ENCODE results near the gene PRSS33.

Gene PRSS33

DNA sequence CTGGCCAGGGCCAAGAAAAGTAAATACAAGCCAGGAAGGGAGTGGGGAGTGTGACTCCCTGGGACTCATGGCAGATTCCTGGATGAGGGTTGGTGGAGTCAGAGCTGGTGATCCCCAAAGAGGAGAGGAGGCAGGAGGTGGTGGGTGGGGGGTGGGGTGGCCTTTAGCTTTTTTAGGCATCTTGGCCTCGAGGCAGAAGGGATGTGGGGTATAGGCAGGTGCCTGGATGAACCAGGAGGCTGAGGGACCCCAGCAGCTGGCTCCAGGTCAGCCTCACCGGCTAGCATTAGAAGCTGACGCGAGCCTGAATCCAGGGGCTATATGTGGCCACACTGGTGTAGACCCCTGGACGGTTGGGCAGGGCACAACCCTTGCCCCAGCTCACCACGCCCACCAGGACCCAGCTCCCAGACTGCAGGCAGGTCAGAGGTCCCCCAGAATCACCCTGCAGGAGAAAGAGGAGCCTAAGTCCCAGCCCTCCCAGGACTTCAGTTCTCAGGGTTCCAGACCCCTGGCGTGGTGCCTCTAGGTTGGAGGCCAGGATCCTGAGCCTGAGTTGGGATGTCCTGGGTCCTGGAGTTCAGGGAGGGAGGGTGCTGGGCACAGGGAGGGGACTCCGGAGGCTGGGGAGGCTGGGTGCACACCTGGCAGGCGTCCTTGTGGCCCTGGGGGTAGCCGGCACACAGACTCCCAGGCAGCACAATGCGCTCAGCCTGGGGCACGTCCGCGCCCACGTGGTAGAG is 2.8 kb downstream of the PRSS33 start:
- TF ChIP-seq, protein P1, sequence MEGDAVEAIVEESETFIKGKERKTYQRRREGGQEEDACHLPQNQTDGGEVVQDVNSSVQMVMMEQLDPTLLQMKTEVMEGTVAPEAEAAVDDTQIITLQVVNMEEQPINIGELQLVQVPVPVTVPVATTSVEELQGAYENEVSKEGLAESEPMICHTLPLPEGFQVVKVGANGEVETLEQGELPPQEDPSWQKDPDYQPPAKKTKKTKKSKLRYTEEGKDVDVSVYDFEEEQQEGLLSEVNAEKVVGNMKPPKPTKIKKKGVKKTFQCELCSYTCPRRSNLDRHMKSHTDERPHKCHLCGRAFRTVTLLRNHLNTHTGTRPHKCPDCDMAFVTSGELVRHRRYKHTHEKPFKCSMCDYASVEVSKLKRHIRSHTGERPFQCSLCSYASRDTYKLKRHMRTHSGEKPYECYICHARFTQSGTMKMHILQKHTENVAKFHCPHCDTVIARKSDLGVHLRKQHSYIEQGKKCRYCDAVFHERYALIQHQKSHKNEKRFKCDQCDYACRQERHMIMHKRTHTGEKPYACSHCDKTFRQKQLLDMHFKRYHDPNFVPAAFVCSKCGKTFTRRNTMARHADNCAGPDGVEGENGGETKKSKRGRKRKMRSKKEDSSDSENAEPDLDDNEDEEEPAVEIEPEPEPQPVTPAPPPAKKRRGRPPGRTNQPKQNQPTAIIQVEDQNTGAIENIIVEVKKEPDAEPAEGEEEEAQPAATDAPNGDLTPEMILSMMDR (conservative IDR thresholded peaks at IDR 0.05) = no peak
- no peak overlapping the region for H3K27ac ChIP-seq

DNA sequence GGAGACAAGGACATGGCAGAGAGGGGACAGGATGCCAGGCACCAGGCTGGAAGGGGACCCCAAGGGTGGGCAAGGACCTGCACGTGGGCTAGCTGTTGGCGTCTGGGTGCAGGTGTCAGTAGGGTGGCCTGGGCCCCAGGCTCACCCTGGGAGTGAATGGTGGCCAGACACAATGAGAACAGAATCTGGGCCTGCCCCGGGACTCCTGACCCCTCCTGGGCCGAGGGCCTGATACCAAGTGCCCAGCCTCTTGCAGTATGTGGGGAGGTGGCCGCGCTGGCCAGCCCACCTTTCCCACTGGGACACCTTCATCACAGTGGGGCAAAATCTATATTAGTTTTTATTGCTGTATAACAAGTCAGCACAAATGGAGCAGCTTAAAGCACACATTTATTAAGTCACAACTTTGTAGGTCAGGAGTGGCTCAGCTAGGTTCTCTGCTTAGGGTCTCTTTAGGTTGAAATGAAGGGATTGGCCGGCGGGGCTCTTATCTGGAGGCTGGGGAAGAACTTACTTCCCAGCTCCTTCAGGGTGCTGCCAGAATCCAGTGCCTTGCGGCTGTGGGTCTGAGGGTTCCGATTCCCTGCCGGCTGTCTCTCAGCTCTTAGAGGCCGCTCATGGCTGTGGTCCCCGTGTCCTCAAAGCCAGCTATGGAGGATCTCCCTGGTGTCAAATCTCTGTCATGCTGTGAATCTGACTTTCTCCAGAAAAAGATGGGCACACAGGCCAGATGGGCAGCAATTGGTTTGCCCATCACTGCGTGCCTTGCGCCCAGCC is 3.6 kb downstream of the PRSS33 start:
- no peak overlapping the region for H3K27ac ChIP-seq
- TF ChIP-seq, protein P1 (conservative IDR thresholded peaks at IDR 0.05) = no peak

DNA sequence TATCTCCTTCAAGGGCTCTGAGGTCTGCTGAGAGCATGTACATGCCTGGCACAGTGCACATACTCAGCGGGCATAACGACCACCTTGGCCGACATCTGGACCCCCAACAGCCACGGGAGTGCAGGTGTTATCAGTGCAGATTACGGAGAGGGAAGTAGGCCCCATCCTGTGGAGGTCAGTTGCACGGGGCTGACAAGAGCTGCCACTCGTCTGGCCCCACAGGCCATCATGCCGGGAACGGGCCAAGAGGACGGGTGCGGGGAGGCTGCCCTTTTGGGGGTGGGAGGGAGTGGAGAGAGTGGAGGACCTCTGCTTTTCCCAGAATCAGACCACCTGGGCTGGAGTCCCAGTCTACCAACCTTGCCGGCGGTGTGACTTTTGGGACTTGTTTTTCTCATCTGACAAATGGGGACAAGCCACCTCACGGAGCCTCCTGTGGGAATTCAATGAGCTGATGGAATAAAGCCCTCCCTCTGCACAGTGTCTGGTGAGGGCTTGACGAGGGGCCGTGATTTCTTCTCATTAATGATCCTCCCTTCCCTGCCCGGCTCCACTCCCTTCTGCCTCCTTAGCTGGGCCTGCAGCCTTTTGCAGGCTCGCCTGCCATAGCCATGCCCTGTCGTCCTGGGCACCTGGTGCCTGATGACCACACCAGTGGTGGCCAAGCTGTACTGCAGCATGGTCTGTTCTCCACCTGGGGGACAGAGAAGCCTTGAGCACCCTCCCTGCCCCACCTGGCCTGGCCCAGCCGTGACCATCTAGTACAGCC is 4.6 kb downstream of the PRSS33 start:
- no peak overlapping the region for H3K27ac ChIP-seq

DNA sequence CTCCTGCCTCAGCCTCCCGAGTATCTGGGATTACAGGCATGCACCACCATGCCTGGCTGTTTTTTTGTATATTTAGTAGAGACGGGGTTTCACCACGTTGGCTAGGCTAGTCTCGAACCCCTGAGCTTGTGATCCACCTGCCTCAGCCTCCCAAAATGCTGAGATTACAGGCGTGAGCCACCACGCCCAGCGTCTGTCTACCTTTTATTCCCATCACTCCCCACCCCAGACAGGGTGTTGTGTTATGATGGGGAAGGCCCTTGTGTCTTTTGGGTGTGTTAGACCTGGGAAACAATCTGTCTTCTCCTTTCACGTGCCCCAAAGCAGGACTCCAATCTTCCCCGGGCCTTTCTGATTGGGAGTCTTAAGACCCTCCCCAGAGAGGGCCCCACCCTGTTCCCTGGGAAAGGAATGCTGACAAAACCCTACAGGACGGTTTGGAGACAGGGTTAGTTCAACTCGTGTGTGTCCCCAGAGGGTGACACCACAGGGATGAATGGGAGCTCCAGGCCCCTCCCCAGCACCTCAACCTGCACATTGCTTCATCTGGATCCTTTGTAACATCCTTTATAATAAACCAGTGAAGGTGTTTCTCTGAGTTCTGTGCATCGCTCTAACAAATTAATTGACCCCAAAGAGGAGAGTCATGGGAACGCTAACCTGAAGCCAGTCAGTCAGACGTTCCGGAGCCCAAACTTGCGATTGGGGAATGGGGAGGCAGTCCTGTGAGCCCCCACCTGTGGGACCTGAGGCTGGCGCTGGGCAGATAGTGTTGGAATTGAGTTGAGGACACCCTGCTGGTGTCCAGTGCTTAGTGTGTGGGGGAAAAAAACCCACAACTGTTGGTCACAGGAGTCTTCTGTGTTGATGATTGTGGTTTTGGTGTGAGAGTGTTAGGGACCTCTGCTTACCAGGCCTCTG is 7.1 kb downstream of the PRSS33 start:
- TF ChIP-seq, protein P1 (conservative IDR thresholded peaks at IDR 0.05) = no peak
- H3K27ac ChIP-seq = no peak overlapping the region

More for the DNA sequence above, 4.6 kb downstream of the PRSS33 start:
- TF ChIP-seq, protein P1 (conservative IDR thresholded peaks at IDR 0.05) = no peak

DNA sequence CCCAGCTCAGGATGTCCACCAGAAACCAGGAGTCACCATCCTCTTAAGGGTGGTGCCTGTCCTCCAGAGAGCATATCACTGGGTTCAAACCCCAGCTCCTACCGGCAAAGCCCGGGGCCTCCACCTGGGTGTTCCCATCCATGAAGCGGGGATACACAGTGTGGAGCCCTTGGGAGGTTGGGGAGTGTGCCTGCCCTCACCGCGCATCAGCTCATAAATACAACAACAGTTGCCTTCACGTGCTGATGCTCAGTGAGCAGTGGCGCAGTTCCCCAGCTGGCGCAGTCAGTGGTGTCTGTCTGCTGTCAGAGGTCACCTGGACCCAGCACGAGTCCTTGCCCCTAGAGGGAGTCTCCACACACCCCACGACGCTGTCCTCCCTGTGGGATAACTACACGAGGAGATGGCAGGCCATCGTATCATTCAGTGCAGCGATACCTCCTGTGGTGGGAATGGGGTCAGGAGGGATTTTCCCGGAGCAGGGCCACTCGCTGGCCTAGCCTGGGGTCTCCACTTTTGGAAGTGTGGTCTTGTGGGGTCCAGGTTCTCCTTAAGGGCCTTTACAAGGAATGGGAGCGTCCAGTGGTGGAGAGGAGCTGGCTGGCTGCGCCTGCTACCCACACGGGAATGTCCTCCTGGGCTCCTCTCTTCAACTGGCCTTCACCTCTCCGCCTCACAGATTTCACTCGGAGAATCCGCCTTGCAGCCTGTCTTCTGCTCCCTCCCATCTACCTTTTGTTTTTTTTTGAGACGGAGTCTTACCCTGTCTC is 8.0 kb downstream of the PRSS33 start:
- no peak overlapping the region for H3K27ac ChIP-seq
- TF ChIP-seq, protein P1 (conservative IDR thresholded peaks at IDR 0.05) = no peak

DNA sequence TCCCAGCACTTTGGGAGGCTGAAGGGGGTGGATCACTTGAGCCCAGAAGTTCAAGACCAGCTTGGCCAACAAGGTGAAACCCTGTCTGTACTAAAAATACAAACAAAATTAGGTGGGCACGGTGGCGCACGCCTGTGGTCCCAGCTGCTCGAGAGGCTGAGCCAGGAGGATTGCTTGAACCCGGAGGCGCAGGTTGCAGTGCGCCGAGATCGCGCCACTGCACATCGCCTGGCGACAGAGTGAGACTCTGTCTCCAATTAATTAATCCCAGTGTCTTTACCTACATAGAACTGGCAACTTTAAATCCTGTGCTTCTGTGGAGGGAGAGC is 8.8 kb downstream of the PRSS33 start:
- H3K27ac ChIP-seq = no peak overlapping the region
- TF ChIP-seq, protein P1 (conservative IDR thresholded peaks at IDR 0.05) = no peak

Data from VCaP (cell line).